ENCODE data around the gene CTCF.

GRCh38 chr16:67672306-67672705 lies 110.0 kb downstream of the CTCF start:
- TF ChIP-seq, protein P1, sequence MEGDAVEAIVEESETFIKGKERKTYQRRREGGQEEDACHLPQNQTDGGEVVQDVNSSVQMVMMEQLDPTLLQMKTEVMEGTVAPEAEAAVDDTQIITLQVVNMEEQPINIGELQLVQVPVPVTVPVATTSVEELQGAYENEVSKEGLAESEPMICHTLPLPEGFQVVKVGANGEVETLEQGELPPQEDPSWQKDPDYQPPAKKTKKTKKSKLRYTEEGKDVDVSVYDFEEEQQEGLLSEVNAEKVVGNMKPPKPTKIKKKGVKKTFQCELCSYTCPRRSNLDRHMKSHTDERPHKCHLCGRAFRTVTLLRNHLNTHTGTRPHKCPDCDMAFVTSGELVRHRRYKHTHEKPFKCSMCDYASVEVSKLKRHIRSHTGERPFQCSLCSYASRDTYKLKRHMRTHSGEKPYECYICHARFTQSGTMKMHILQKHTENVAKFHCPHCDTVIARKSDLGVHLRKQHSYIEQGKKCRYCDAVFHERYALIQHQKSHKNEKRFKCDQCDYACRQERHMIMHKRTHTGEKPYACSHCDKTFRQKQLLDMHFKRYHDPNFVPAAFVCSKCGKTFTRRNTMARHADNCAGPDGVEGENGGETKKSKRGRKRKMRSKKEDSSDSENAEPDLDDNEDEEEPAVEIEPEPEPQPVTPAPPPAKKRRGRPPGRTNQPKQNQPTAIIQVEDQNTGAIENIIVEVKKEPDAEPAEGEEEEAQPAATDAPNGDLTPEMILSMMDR (IDR thresholded peaks at IDR 0.05 in 2 of 3, conservative IDR thresholded peaks at IDR 0.05 in 1 of 3; ENCODE audit: control insufficient read depth in 2 of 3, extremely low read depth in 1 of 3, insufficient read depth in 1 of 3, low read depth in 3 of 3, low read length in 3 of 3) = no peak
- TF ChIP-seq POLR2AphosphoS5 (IDR thresholded peaks at IDR 0.05; ENCODE audit: low read length) = no peak
